Endodermal cell (in vitro differentiated cells): Measurements from ENCODE around the gene RUNX2. TPM values are rescaled to one million over a fixed set of nuclear protein-coding genes. Genes with fewer than 3 reads are reported as not detected.

Experiments used
- DNase-seq: peaks from one replicate; pipeline ENCODE4 v3.0.0-alpha.2; 2017
- H3K27ac ChIP-seq: 2 replicates; pipeline ENCODE4 v1.5.1; 2013; ENCODE audit warnings: mild to moderate bottlenecking, low read depth, low read length, moderate library complexity
- H3K27me3 ChIP-seq: 2 replicates; pipeline ENCODE4 v1.6.1; 2013; ENCODE audit warnings: mild to moderate bottlenecking, low read length, moderate library complexity; ENCODE audit not compliant: insufficient read depth, control insufficient read depth, poor library complexity, severe bottlenecking
- H3K36me3 ChIP-seq: 2 replicates; pipeline ENCODE4 v1.7.0; 2013; ENCODE audit warnings: mild to moderate bottlenecking, low read length, moderate library complexity; ENCODE audit not compliant: control insufficient read depth, insufficient read depth
- H3K4me1 ChIP-seq: one replicate; pipeline ENCODE4 v1.7.0; 2013; ENCODE audit warnings: low read length; ENCODE audit not compliant: control insufficient read depth, insufficient read depth
- H3K4me3 ChIP-seq: 2 replicates; pipeline ENCODE4 v1.5.1; 2013; ENCODE audit warnings: mild to moderate bottlenecking, low read length, moderate library complexity
- H3K9ac ChIP-seq: 2 replicates; pipeline ENCODE4 v1.6.1; 2013; ENCODE audit warnings: mild to moderate bottlenecking, low read length, moderate library complexity; ENCODE audit not compliant: poor library complexity, severe bottlenecking; ENCODE audit errors: extremely low read depth
- H3K9me3 ChIP-seq: 2 replicates; pipeline ENCODE4 v1.6.1; 2013; ENCODE audit warnings: mild to moderate bottlenecking, low read length, moderate library complexity; ENCODE audit not compliant: control insufficient read depth
- H3K27ac Mint-ChIP-seq: 2 replicates; pipeline ENCODE4 v1.8.0; 2020; ENCODE audit warnings: mixed read lengths
- H3K27me3 Mint-ChIP-seq: 2 replicates; pipeline ENCODE4 v1.8.0; 2021; ENCODE audit warnings: mild to moderate bottlenecking, mixed read lengths; ENCODE audit not compliant: insufficient read depth
- H3K36me3 Mint-ChIP-seq: 2 replicates; pipeline ENCODE4 v1.8.0; 2020; ENCODE audit warnings: low read depth, mixed read lengths
- H3K4me1 Mint-ChIP-seq: 2 replicates; pipeline ENCODE4 v1.8.0; 2020; ENCODE audit warnings: mixed read lengths
- H3K4me3 Mint-ChIP-seq: 2 replicates; pipeline ENCODE4 v1.8.0; 2020; ENCODE audit warnings: mild to moderate bottlenecking, moderate library complexity, mixed read lengths
- H3K9me3 Mint-ChIP-seq: 2 replicates; pipeline ENCODE4 v1.8.0; 2020; ENCODE audit warnings: mild to moderate bottlenecking, mixed read lengths
- WGBS, 2 experiments: methylation state at CpG; one replicate each; pipeline versions ENCODE4 v1.1.5 to v1.1.7; 2013; ENCODE audit warnings: missing lambda C conversion rate in 2 of 2, mixed read lengths in 1 of 2; ENCODE audit not compliant: insufficient coverage in 1 of 2, insufficient read length in 1 of 2; 5-methylcytosine and 5-hydroxymethylcytosine counted together
- total RNA-seq, 2 donors: library from RNA; stranded (reverse); fragmentation: NEBNext Ultra II Directional in 1 of 2; extraction: Animal tissue kit (Norgen Biotek cat#: 25700) in 1 of 2; gene quantifications; 2 replicates in 1 of 2; 3 replicates in 1 of 2; pipeline ENCODE4 v1.2.1, GENCODE V29; 2021
- TF ChIP-seq, protein P1 (sequence below): fragments of 200-600 bp; sonication (generic); conservative IDR thresholded peaks from 2 replicates; pipeline ENCODE4 v1.5.0; 2021; ENCODE audit warnings: antibody characterized with exemption, mild to moderate bottlenecking

RUNX2 gene
- total RNA-seq, 2 donors from 2014 or later = 0.18 to 0.26 TPM

- Histone ChIP-seq H3K27ac (no peak overlapping the region), H3K36me3 (no peaks in the 10 kb centered on the region), H3K9me3 (no peaks in the 10 kb centered on the region), H3K27me3 (no peaks in the 10 kb centered on the region), H3K4me3 (no peak overlapping the region), H3K4me1 (no peaks in the 10 kb centered on the region), H3K9ac (no peak overlapping the region)
- Mint-ChIP-seq H3K4me3 (no peak overlapping the region), H3K36me3 (no peaks in the 10 kb centered on the region), H3K27me3 (no peaks in the 10 kb centered on the region), H3K9me3 (no peaks in the 10 kb centered on the region), H3K4me1 (peaks cover 2% of the 10 kb centered on the region), H3K27ac (no peak overlapping the region)
- TF ChIP-seq, protein P1, sequence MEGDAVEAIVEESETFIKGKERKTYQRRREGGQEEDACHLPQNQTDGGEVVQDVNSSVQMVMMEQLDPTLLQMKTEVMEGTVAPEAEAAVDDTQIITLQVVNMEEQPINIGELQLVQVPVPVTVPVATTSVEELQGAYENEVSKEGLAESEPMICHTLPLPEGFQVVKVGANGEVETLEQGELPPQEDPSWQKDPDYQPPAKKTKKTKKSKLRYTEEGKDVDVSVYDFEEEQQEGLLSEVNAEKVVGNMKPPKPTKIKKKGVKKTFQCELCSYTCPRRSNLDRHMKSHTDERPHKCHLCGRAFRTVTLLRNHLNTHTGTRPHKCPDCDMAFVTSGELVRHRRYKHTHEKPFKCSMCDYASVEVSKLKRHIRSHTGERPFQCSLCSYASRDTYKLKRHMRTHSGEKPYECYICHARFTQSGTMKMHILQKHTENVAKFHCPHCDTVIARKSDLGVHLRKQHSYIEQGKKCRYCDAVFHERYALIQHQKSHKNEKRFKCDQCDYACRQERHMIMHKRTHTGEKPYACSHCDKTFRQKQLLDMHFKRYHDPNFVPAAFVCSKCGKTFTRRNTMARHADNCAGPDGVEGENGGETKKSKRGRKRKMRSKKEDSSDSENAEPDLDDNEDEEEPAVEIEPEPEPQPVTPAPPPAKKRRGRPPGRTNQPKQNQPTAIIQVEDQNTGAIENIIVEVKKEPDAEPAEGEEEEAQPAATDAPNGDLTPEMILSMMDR = no peak
- no peak for DNase-seq
- WGBS, 2 experiments = 89% methylated on average over 4 of the region's 4 CpGs; no CpG with 5 or more reads in 1 of the 2 experiments
Observed at GRCh38 chr6:45614488-45615285, 286.6 kb downstream of the RUNX2 start.

GRCh38 chr6:45616209-45616608 is 288.1 kb downstream of the RUNX2 start:
- Mint-ChIP-seq H3K27ac (no peak overlapping the region), H3K4me1 (peaks cover 2% of the 10 kb centered on the region), H3K4me3 (no peak overlapping the region), H3K27me3 (no peaks in the 10 kb centered on the region), H3K9me3 (no peaks in the 10 kb centered on the region), H3K36me3 (no peaks in the 10 kb centered on the region)
- Histone ChIP-seq H3K27me3 (no peaks in the 10 kb centered on the region), H3K36me3 (no peaks in the 10 kb centered on the region), H3K4me1 (no peaks in the 10 kb centered on the region), H3K27ac (no peak overlapping the region), H3K9me3 (no peaks in the 10 kb centered on the region), H3K9ac (no peak overlapping the region), H3K4me3 (no peak overlapping the region)
- no peak for DNase-seq
- no CpG with 5 or more reads among the region's 1 CpG for WGBS, 2 experiments
- TF ChIP-seq, protein P1 = no peak

DNA sequence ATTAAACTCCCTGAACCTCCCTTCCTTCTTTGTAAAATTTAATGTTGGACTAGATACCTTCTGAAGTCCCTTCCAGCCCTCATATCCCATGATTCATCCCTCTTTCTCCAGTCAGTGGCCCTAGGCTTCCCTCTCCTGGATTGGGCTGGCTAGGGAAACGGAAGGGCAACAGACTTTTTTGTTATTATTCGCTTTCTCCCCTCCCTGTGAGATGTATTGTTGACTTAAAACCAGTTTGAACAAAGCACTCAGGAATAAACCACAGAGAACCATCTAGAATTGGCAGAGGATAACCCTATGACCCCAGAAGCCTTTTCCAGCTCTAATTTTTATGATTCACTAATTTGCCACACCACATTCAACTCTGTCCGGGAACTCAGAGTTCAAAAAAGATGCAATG is 289.3 kb downstream of the RUNX2 start:
- no peaks in the 10 kb centered on the region for H3K36me3 Mint-ChIP-seq
- no peak overlapping the region for H3K4me3 Mint-ChIP-seq
- no peaks in the 10 kb centered on the region for H3K27me3 Mint-ChIP-seq
- Histone ChIP-seq H3K27me3 (no peaks in the 10 kb centered on the region), H3K27ac (no peak overlapping the region), H3K9me3 (no peaks in the 10 kb centered on the region), H3K9ac (no peak overlapping the region), H3K4me1 (no peaks in the 10 kb centered on the region), H3K36me3 (no peaks in the 10 kb centered on the region), H3K4me3 (no peak overlapping the region)
- TF ChIP-seq, protein P1 = no peak
- 81 to 100% methylated on average over 1 to 3 of the region's 3 CpGs for WGBS, 2 experiments
- H3K27ac Mint-ChIP-seq = no peak overlapping the region
- no peaks in the 10 kb centered on the region for H3K9me3 Mint-ChIP-seq
- no peaks in the 10 kb centered on the region for H3K4me1 Mint-ChIP-seq
- DNase-seq = no peak
